GM23338 (cell line): ENCODE measurements around the gene TBC1D9B.

ENCODE experiments used
- CREB1 ChIP-seq: fragments of 250-450 bp; sonication (Bioruptor Pico); IDR thresholded peaks from 2 replicates; pipeline ENCODE4 v1.5.0; 2020; ENCODE audit warnings: low read depth, mild to moderate bottlenecking, moderate library complexity
- EZH2 ChIP-seq: fragments of 200-600 bp; sonication (generic); IDR thresholded peaks from one replicate; pipeline ENCODE4 v1.8.0; 2017; ENCODE audit warnings: antibody characterized with exemption, mild to moderate bottlenecking, low read depth; ENCODE audit not compliant: unreplicated experiment
- NANOG ChIP-seq: IDR thresholded peaks from 2 replicates; pipeline ENCODE4 v1.6.1; 2016; ENCODE audit warnings: antibody characterized with exemption, borderline replicate concordance
- POLR2AphosphoS5 ChIP-seq: IDR thresholded peaks from 2 replicates; pipeline ENCODE4 v1.6.1; 2016; ENCODE audit warnings: antibody characterized with exemption, low read depth
- ZNF114 ChIP-seq: fragments of 250-450 bp; sonication (Bioruptor Pico); IDR thresholded peaks from 2 replicates; pipeline ENCODE4 v1.5.0; 2020; ENCODE audit warnings: mild to moderate bottlenecking, moderate library complexity
- TF ChIP-seq, protein P1 (sequence below), 2 experiments: fragments of 200-600 bp in 1 of 2; sonication (generic) in 1 of 2; conservative IDR thresholded peaks; 2 replicates each; pipeline versions ENCODE4 v1.5.1 to v1.6.1; 2016 to 2017; ENCODE audit warnings: antibody characterized with exemption in 2 of 2, low read depth in 2 of 2, mild to moderate bottlenecking in 2 of 2, moderate library complexity in 1 of 2
- TF ChIP-seq, protein P2 (sequence below): IDR thresholded peaks from 2 replicates; pipeline ENCODE4 v1.6.1; 2016; ENCODE audit warnings: antibody characterized with exemption
- TF ChIP-seq, protein P3 (sequence below): IDR thresholded peaks from one replicate; pipeline ENCODE4 v1.6.1; 2018; ENCODE audit warnings: antibody characterized with exemption; ENCODE audit not compliant: unreplicated experiment

DNA sequence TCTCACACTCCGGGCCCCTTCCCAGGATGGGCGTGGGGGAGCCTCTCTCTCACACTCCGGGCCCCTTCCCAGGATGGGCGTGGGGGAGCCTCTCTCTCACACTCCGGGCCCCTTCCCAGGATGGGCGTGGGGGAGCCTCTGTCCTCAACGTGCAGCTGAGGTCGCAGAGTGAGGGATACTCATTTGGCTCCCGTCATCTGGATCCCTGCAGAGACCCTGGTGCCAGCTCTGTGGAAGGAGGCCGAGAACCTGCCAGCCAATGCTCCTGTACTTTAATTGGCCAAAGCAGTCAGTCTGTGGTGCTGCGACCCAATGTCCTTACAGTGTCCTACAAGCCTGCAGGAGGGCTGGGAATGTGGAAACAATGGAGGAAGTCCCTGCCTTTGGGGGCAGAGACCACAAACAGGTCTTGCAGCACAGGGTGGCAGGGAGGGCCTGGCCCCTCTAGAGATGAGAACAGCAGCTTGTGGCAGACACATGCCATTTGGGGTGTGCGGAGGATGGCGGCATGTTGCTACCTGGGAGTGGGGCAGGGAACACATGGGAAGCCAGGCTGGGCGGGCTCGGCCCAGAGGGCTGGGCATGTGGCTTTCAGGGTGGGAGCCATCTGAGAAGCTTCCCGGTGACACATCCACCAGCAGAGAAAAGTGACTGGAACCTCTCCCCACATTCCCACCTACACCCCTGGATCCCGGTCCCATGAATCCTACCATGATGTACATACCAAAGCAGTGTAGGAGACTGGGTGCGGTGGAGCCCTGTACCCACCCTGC lies 35.5 kb downstream of the TBC1D9B start:
- no peak for TF ChIP-seq POLR2AphosphoS5
- TF ChIP-seq, protein P1, sequence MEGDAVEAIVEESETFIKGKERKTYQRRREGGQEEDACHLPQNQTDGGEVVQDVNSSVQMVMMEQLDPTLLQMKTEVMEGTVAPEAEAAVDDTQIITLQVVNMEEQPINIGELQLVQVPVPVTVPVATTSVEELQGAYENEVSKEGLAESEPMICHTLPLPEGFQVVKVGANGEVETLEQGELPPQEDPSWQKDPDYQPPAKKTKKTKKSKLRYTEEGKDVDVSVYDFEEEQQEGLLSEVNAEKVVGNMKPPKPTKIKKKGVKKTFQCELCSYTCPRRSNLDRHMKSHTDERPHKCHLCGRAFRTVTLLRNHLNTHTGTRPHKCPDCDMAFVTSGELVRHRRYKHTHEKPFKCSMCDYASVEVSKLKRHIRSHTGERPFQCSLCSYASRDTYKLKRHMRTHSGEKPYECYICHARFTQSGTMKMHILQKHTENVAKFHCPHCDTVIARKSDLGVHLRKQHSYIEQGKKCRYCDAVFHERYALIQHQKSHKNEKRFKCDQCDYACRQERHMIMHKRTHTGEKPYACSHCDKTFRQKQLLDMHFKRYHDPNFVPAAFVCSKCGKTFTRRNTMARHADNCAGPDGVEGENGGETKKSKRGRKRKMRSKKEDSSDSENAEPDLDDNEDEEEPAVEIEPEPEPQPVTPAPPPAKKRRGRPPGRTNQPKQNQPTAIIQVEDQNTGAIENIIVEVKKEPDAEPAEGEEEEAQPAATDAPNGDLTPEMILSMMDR (conservative IDR thresholded peaks at IDR 0.05; ENCODE audit: low read depth in 2 of 2), result no peak
- no peak for TF ChIP-seq EZH2
- TF ChIP-seq CREB1 (CRISPR knock-in tag), result no peak
- no peak for TF ChIP-seq ZNF114 (CRISPR knock-in tag)
- no peak for TF ChIP-seq NANOG
- TF ChIP-seq, protein P2, sequence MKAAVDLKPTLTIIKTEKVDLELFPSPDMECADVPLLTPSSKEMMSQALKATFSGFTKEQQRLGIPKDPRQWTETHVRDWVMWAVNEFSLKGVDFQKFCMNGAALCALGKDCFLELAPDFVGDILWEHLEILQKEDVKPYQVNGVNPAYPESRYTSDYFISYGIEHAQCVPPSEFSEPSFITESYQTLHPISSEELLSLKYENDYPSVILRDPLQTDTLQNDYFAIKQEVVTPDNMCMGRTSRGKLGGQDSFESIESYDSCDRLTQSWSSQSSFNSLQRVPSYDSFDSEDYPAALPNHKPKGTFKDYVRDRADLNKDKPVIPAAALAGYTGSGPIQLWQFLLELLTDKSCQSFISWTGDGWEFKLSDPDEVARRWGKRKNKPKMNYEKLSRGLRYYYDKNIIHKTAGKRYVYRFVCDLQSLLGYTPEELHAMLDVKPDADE, result no peak
- TF ChIP-seq, protein P3, sequence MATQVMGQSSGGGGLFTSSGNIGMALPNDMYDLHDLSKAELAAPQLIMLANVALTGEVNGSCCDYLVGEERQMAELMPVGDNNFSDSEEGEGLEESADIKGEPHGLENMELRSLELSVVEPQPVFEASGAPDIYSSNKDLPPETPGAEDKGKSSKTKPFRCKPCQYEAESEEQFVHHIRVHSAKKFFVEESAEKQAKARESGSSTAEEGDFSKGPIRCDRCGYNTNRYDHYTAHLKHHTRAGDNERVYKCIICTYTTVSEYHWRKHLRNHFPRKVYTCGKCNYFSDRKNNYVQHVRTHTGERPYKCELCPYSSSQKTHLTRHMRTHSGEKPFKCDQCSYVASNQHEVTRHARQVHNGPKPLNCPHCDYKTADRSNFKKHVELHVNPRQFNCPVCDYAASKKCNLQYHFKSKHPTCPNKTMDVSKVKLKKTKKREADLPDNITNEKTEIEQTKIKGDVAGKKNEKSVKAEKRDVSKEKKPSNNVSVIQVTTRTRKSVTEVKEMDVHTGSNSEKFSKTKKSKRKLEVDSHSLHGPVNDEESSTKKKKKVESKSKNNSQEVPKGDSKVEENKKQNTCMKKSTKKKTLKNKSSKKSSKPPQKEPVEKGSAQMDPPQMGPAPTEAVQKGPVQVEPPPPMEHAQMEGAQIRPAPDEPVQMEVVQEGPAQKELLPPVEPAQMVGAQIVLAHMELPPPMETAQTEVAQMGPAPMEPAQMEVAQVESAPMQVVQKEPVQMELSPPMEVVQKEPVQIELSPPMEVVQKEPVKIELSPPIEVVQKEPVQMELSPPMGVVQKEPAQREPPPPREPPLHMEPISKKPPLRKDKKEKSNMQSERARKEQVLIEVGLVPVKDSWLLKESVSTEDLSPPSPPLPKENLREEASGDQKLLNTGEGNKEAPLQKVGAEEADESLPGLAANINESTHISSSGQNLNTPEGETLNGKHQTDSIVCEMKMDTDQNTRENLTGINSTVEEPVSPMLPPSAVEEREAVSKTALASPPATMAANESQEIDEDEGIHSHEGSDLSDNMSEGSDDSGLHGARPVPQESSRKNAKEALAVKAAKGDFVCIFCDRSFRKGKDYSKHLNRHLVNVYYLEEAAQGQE, result no peak
